ENCODE data around the gene GPR35.

Gene GPR35

GRCh38 chr2:240602266-240603050 lies 22.8 kb upstream of the GPR35 start:
- Mint-ChIP-seq H3K27ac (no peak overlapping the region), H3K9me3 (no peaks in the 10 kb centered on the region), H3K4me3 (no peak overlapping the region), H3K27me3 (no peaks in the 10 kb centered on the region), H3K36me3 (ENCODE audit: low read depth) (peaks cover 62% of the 10 kb centered on the region), H3K4me1 (ENCODE audit: low read depth) (peaks cover 24% of the 10 kb centered on the region)
- intact Hi-C loops (cut with micrococcal nuclease) = loop anchor here (5.0 kb wide), 1 partner anchor 35 kb away; no protein-coding TSS in a partner anchor

GRCh38 chr2:240603081-240603835 lies 22.0 kb upstream of the GPR35 start:
- Mint-ChIP-seq H3K4me3 (no peak overlapping the region), H3K4me1 (ENCODE audit: low read depth) (peaks cover 30% of the 10 kb centered on the region), H3K27me3 (no peaks in the 10 kb centered on the region), H3K36me3 (ENCODE audit: low read depth) (peaks cover 54% of the 10 kb centered on the region), H3K9me3 (no peaks in the 10 kb centered on the region), H3K27ac (no peak overlapping the region)
- intact Hi-C loops (cut with micrococcal nuclease) = loop anchor here (5.0 kb wide), 1 partner anchor 34 kb away; no protein-coding TSS in a partner anchor

- Mint-ChIP-seq H3K9me3 (no peaks in the 10 kb centered on the region), H3K4me1 (ENCODE audit: low read depth) (peaks cover 30% of the 10 kb centered on the region), H3K36me3 (ENCODE audit: low read depth) (peaks cover 48% of the 10 kb centered on the region), H3K27me3 (no peaks in the 10 kb centered on the region), H3K27ac (no peak overlapping the region), H3K4me3 (no peak overlapping the region)
- intact Hi-C loops (cut with micrococcal nuclease) = loop anchor here (5.0 kb wide), 1 partner anchor 33 kb away; no protein-coding TSS in a partner anchor
Measured at GRCh38 chr2:240603846-240604245, 21.4 kb upstream of the GPR35 start.

- peaks cover 30% of the 10 kb centered on the region for H3K4me1 Mint-ChIP-seq (ENCODE audit: low read depth)
- H3K9me3 Mint-ChIP-seq = no peaks in the 10 kb centered on the region
- peaks cover 43% of the 10 kb centered on the region for H3K36me3 Mint-ChIP-seq (ENCODE audit: low read depth)
- H3K27me3 Mint-ChIP-seq = no peaks in the 10 kb centered on the region
- peak overlapping the region; percentile 7 for H3K4me3 Mint-ChIP-seq
- intact Hi-C loops (cut with micrococcal nuclease) = loop anchor here (5.0 kb wide), 1 partner anchor 33 kb away; no protein-coding TSS in a partner anchor
- H3K27ac Mint-ChIP-seq = peak overlapping the region; percentile 31
Measured at GRCh38 chr2:240604291-240604938, 20.9 kb upstream of the GPR35 start.

- H3K4me1 Mint-ChIP-seq (ENCODE audit: low read depth) = peaks cover 30% of the 10 kb centered on the region
- no peaks in the 10 kb centered on the region for H3K27me3 Mint-ChIP-seq
- H3K36me3 Mint-ChIP-seq (ENCODE audit: low read depth) = peaks cover 36% of the 10 kb centered on the region
- H3K4me3 Mint-ChIP-seq = no peak overlapping the region
- H3K9me3 Mint-ChIP-seq = no peaks in the 10 kb centered on the region
- intact Hi-C loops (cut with micrococcal nuclease) = loop anchor here (5.0 kb wide), 1 partner anchor 32 kb away; no protein-coding TSS in a partner anchor
- peak overlapping the region; percentile 31 for H3K27ac Mint-ChIP-seq
Measured at GRCh38 chr2:240604939-240605716, 20.2 kb upstream of the GPR35 start.

- no peaks in the 10 kb centered on the region for H3K27me3 Mint-ChIP-seq
- no peak overlapping the region for H3K4me3 Mint-ChIP-seq
- H3K27ac Mint-ChIP-seq = no peak overlapping the region
- intact Hi-C loops (cut with micrococcal nuclease) = no loop called here
- peaks cover 30% of the 10 kb centered on the region for H3K4me1 Mint-ChIP-seq (ENCODE audit: low read depth)
- no peaks in the 10 kb centered on the region for H3K9me3 Mint-ChIP-seq
- peaks cover 26% of the 10 kb centered on the region for H3K36me3 Mint-ChIP-seq (ENCODE audit: low read depth)
Measured at GRCh38 chr2:240605867-240606743, 19.2 kb upstream of the GPR35 start.

GRCh38 chr2:240611601-240612210 lies 13.6 kb upstream of the GPR35 start:
- Mint-ChIP-seq H3K9me3 (no peaks in the 10 kb centered on the region), H3K27ac (no peak overlapping the region), H3K4me3 (no peak overlapping the region), H3K36me3 (ENCODE audit: low read depth) (no peaks in the 10 kb centered on the region), H3K27me3 (no peaks in the 10 kb centered on the region), H3K4me1 (ENCODE audit: low read depth) (peaks cover 7% of the 10 kb centered on the region)
- intact Hi-C loops (cut with micrococcal nuclease) = loop anchor here (1.0 kb wide), 1 partner anchor 14 kb away; the partner anchor contains the start of gene GPR35

- H3K27ac Mint-ChIP-seq = no peak overlapping the region
- no peaks in the 10 kb centered on the region for H3K27me3 Mint-ChIP-seq
- no peak overlapping the region for H3K4me3 Mint-ChIP-seq
- H3K9me3 Mint-ChIP-seq = no peaks in the 10 kb centered on the region
- peaks cover 3% of the 10 kb centered on the region for H3K4me1 Mint-ChIP-seq (ENCODE audit: low read depth)
- intact Hi-C loops (cut with micrococcal nuclease) = no loop called here
- no peaks in the 10 kb centered on the region for H3K36me3 Mint-ChIP-seq (ENCODE audit: low read depth)
Measured at GRCh38 chr2:240613781-240614180, 11.5 kb upstream of the GPR35 start.

- no peak overlapping the region for H3K27ac Mint-ChIP-seq
- H3K4me1 Mint-ChIP-seq (ENCODE audit: low read depth) = peaks cover 9% of the 10 kb centered on the region
- H3K27me3 Mint-ChIP-seq = no peaks in the 10 kb centered on the region
- H3K9me3 Mint-ChIP-seq = no peaks in the 10 kb centered on the region
- no peak overlapping the region for H3K4me3 Mint-ChIP-seq
- intact Hi-C loops (cut with micrococcal nuclease) = no loop called here
- no peaks in the 10 kb centered on the region for H3K36me3 Mint-ChIP-seq (ENCODE audit: low read depth)
Measured at GRCh38 chr2:240614391-240614790, 10.9 kb upstream of the GPR35 start.

- intact Hi-C loops (cut with micrococcal nuclease) = no loop called here
- H3K9me3 Mint-ChIP-seq = no peaks in the 10 kb centered on the region
- no peaks in the 10 kb centered on the region for H3K27me3 Mint-ChIP-seq
Measured at GRCh38 chr2:240615396-240615795, 9.9 kb upstream of the GPR35 start.

GRCh38 chr2:240615820-240616547 lies 9.3 kb upstream of the GPR35 start:
- Mint-ChIP-seq H3K4me3 (no peak overlapping the region), H3K36me3 (ENCODE audit: low read depth) (no peaks in the 10 kb centered on the region), H3K27ac (peak overlapping the region; percentile 38), H3K4me1 (ENCODE audit: low read depth) (peaks cover 25% of the 10 kb centered on the region), H3K27me3 (no peaks in the 10 kb centered on the region), H3K9me3 (no peaks in the 10 kb centered on the region)
- intact Hi-C loops (cut with micrococcal nuclease) = no loop called here

More at GRCh38 chr2:240615396-240615795, 9.9 kb upstream of the GPR35 start:
- H3K27ac Mint-ChIP-seq = peak overlapping the region; percentile 54
- no peak overlapping the region for H3K4me3 Mint-ChIP-seq
- H3K4me1 Mint-ChIP-seq (ENCODE audit: low read depth) = peaks cover 19% of the 10 kb centered on the region
- no peaks in the 10 kb centered on the region for H3K36me3 Mint-ChIP-seq (ENCODE audit: low read depth)

Measured in dendritic cell treated with granulocyte-macrophage colony-stimulating factor and Interleukin-4, amounts not matched to agents 40 ng/mL and 50 ng/mL, for 4 days (primary cell).